Vagina (tissue), 2 donors: Measurements from ENCODE around the gene HES4. TPM values are rescaled to one million over a fixed set of nuclear protein-coding genes. Genes with fewer than 3 reads are reported as not detected.

Experiments used
- DNase-seq, 2 donors: peaks; one replicate each; pipeline ENCODE4 v3.0.0-alpha.2; 2017; ENCODE audit errors: extremely low spot score in 2 of 2
- H3K27ac ChIP-seq: fragments of 200-600 bp; sonication (generic); one replicate; pipeline ENCODE4 v1.5.1; 2019
- H3K27me3 ChIP-seq: fragments of 200-600 bp; sonication (generic); one replicate; pipeline ENCODE4 v1.5.1; 2019
- H3K36me3 ChIP-seq, 2 donors: fragments of 200-600 bp; sonication (generic); one replicate each; pipeline ENCODE4 v1.5.1; 2017 to 2019
- H3K4me1 ChIP-seq: fragments of 200-600 bp; sonication (generic); one replicate; pipeline ENCODE4 v1.5.1; 2019
- H3K4me3 ChIP-seq, 2 donors: fragments of 200-600 bp; sonication (generic); 1 replicate in 1 of 2; 2 replicates in 1 of 2; pipeline ENCODE4 v1.5.1; 2016 to 2019
- H3K9me3 ChIP-seq: fragments of 200-600 bp; sonication (generic); one replicate; pipeline ENCODE4 v1.5.1; 2019
- POLR2A ChIP-seq, 2 donors: fragments of 450-650 bp; IDR thresholded peaks; one replicate each; pipeline ENCODE4 v1.6.1; 2017; ENCODE audit warnings: antibody characterized with exemption in 2 of 2, mild to moderate bottlenecking in 2 of 2, moderate library complexity in 2 of 2
- POLR2AphosphoS5 ChIP-seq, 2 donors: sonication (generic); formaldehyde crosslinking; IDR thresholded peaks; one replicate each; pipeline ENCODE4 v1.9.0; 2017; ENCODE audit warnings: antibody characterized with exemption in 2 of 2, mild to moderate bottlenecking in 2 of 2, low read depth in 1 of 2; ENCODE audit not compliant: insufficient read depth in 1 of 2
- intact Hi-C: fragments of 100-400 bp; cut with DNase I; formaldehyde crosslinking; loops from one replicate; pipeline ENCODE4 v1.15.1; 2023
- total RNA-seq: library from RNA; depleted of rRNA; stranded (reverse); fragments of >200 nt; gene quantifications from one replicate; pipeline ENCODE4 v1.2.3, GENCODE V29; 2016
- TF ChIP-seq, protein P1 (sequence below), 3 experiments: fragments of 450-650 bp in 2 of 3; fragments of 200-600 bp in 1 of 3; sonication (generic) in 1 of 3; IDR thresholded peaks; one replicate each; pipeline ENCODE4 v1.5.1; 2017 to 2019; ENCODE audit warnings: antibody characterized with exemption in 3 of 3, mild to moderate bottlenecking in 2 of 3, moderate library complexity in 2 of 3

The HES4 gene
- total RNA-seq, 1 donor from 2014 or later, result 34.6 TPM

- TF ChIP-seq, protein P1, sequence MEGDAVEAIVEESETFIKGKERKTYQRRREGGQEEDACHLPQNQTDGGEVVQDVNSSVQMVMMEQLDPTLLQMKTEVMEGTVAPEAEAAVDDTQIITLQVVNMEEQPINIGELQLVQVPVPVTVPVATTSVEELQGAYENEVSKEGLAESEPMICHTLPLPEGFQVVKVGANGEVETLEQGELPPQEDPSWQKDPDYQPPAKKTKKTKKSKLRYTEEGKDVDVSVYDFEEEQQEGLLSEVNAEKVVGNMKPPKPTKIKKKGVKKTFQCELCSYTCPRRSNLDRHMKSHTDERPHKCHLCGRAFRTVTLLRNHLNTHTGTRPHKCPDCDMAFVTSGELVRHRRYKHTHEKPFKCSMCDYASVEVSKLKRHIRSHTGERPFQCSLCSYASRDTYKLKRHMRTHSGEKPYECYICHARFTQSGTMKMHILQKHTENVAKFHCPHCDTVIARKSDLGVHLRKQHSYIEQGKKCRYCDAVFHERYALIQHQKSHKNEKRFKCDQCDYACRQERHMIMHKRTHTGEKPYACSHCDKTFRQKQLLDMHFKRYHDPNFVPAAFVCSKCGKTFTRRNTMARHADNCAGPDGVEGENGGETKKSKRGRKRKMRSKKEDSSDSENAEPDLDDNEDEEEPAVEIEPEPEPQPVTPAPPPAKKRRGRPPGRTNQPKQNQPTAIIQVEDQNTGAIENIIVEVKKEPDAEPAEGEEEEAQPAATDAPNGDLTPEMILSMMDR (IDR thresholded peaks at IDR 0.05), result no peak
- TF ChIP-seq POLR2AphosphoS5 (IDR thresholded peaks at IDR 0.05; ENCODE audit: insufficient read depth in 1 of 2, low read depth in 1 of 2), result peak in 1 of 2 donors; percentile 18
- Histone ChIP-seq H3K4me3 (no peak overlapping the region), H3K9me3 (no peaks in the 10 kb centered on the region), H3K27me3 (no peaks in the 10 kb centered on the region), H3K36me3 (no peaks in the 10 kb centered on the region), H3K27ac (no peak overlapping the region), H3K4me1 (peaks cover 34% of the 10 kb centered on the region)
- intact Hi-C loops, result no loop called here
- peak in 1 of 2 donors; percentile 87 for DNase-seq
Measured at GRCh38 chr1:1006305-1007159, 6.6 kb upstream of the HES4 start.

- TF ChIP-seq POLR2A (IDR thresholded peaks at IDR 0.05) (no peak), POLR2AphosphoS5 (IDR thresholded peaks at IDR 0.05; ENCODE audit: insufficient read depth in 1 of 2, low read depth in 1 of 2) (no peak)
- TF ChIP-seq, protein P1 (IDR thresholded peaks at IDR 0.05), result no peak
- peak in 1 of 2 donors; percentile 65 for DNase-seq
- intact Hi-C loops, result no loop called here
Measured at GRCh38 chr1:1005774-1006304, 5.9 kb upstream of the HES4 start.

GRCh38 chr1:1004780-1005697 lies 5.1 kb upstream of the HES4 start:
- peak overlapping the region; percentile 33 for H3K27ac ChIP-seq
- TF ChIP-seq, protein P1 (IDR thresholded peaks at IDR 0.05), result no peak
- TF ChIP-seq POLR2A (IDR thresholded peaks at IDR 0.05) (no peak), POLR2AphosphoS5 (IDR thresholded peaks at IDR 0.05; ENCODE audit: insufficient read depth in 1 of 2, low read depth in 1 of 2) (peak in 1 of 2 donors; percentile 39)
- peak in 1 of 2 donors; percentile 84 for DNase-seq

More at GRCh38 chr1:1005774-1006304, 5.9 kb upstream of the HES4 start:
- Histone ChIP-seq H3K36me3 (no peaks in the 10 kb centered on the region), H3K27me3 (no peaks in the 10 kb centered on the region), H3K9me3 (no peaks in the 10 kb centered on the region), H3K27ac (no peak overlapping the region), H3K4me3 (no peak overlapping the region), H3K4me1 (peaks cover 41% of the 10 kb centered on the region)

GRCh38 chr1:1004420-1004779 lies 4.5 kb upstream of the HES4 start:
- no peaks in the 10 kb centered on the region for H3K27me3 ChIP-seq
- H3K4me3 ChIP-seq, result no peak overlapping the region
- H3K4me1 ChIP-seq, result peaks cover 46% of the 10 kb centered on the region
- no peak overlapping the region for H3K27ac ChIP-seq
- TF ChIP-seq POLR2AphosphoS5 (IDR thresholded peaks at IDR 0.05; ENCODE audit: insufficient read depth in 1 of 2, low read depth in 1 of 2), result no peak
- TF ChIP-seq POLR2A (IDR thresholded peaks at IDR 0.05), result no peak
- TF ChIP-seq, protein P1 (IDR thresholded peaks at IDR 0.05), result no peak
- H3K36me3 ChIP-seq, result no peaks in the 10 kb centered on the region
- H3K9me3 ChIP-seq, result no peaks in the 10 kb centered on the region
- DNase-seq, result peak in 1 of 2 donors; percentile 81
- intact Hi-C loops, result no loop called here

More at GRCh38 chr1:1004780-1005697, 5.1 kb upstream of the HES4 start:
- peaks cover 44% of the 10 kb centered on the region for H3K4me1 ChIP-seq
- intact Hi-C loops, result no loop called here
- H3K36me3 ChIP-seq, result no peaks in the 10 kb centered on the region
- no peak overlapping the region for H3K4me3 ChIP-seq
- H3K27me3 ChIP-seq, result no peaks in the 10 kb centered on the region
- H3K9me3 ChIP-seq, result no peaks in the 10 kb centered on the region
